ENCODE results near the gene PCNX2. TPM values are rescaled to one million over a fixed set of nuclear protein-coding genes. Genes with fewer than 3 reads are reported as not detected.

Gene PCNX2
- total and polyA plus RNA-seq, 2 donors (not counting 1 experiment from before 2014, with no cell fraction given) = 17.6 to 34.7 TPM

DNA sequence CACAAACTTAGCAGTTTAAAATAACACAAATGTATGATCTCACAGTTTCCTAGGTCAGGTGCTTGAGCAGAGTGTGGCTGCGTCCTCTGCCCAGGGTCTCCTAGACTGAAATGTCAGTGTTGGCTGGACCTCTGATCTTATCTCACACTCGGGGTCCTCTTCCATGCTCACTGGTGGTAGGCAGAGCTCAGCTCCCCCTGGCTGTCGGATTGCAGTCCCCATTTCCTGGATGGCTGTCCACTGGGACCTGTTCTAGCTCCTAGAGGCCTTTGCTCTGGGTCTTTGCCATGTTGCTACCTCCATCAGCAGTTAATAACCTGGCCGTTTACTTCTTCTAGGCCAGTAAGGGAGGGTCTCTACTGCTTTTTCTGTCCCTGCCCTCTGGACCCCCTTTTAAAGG is 107.5 kb downstream of the PCNX2 start:
- no peak for ATAC-seq (ENCODE audit: low read depth)
- H3K4me1 ChIP-seq (ENCODE audit: control insufficient read depth in 2 of 2, insufficient read depth in 2 of 2, low read length in 2 of 2) = no peaks in the 10 kb centered on the region
- 93% methylated on average over 4 of the region's 4 CpGs for WGBS (ENCODE audit: insufficient coverage)
- H3K27me3 Mint-ChIP-seq = no peaks in the 10 kb centered on the region
- no peaks in the 10 kb centered on the region for H3K4me1 Mint-ChIP-seq
- H3K27ac Mint-ChIP-seq = no peak overlapping the region
- H3K9me3 ChIP-seq (ENCODE audit: control extremely low read depth in 1 of 3, control insufficient read depth in 2 of 3, insufficient read depth in 1 of 3, low read length in 2 of 3) = no peaks in the 10 kb centered on the region
- H3K27me3 ChIP-seq (replicated peaks in 1 of 4; ENCODE audit: control extremely low read depth in 1 of 4, control insufficient read depth in 3 of 4, insufficient read depth in 4 of 4, low read length in 3 of 4) = no peaks in the 10 kb centered on the region
- POLR2A ChIA-PET = no interaction called here
- no peaks in the 10 kb centered on the region for H3K79me2 ChIP-seq (ENCODE audit: control insufficient read depth, insufficient read depth, low read length)
- H3K4me2 ChIP-seq (replicated peaks; ENCODE audit: low read depth, low read length, poor library complexity, severe bottlenecking) = no peak overlapping the region
- H3K4me3 ChIP-seq (ENCODE audit: control extremely low read depth in 1 of 5, extremely low read depth in 1 of 5, insufficient read depth in 1 of 5, low read depth in 2 of 5, low read length in 4 of 5) = no peak overlapping the region
- no peak for DNase-seq
- H4K20me1 ChIP-seq (ENCODE audit: control insufficient read depth, insufficient read depth, low read length, poor library complexity, severe bottlenecking) = no peaks in the 10 kb centered on the region
- TF ChIP-seq EZH2 (IDR thresholded peaks at IDR 0.05; ENCODE audit: borderline replicate concordance, insufficient read depth, low read depth, low read length, poor library complexity, severe bottlenecking) (no peak), CTCF (IDR thresholded peaks at IDR 0.05) (no peak)
- no peak overlapping the region for H3K4me3 Mint-ChIP-seq
- intact Hi-C loops (cut with micrococcal nuclease) = no loop called here
- H3K27ac ChIP-seq (ENCODE audit: low read length in 2 of 2) = no peak overlapping the region
- no peaks in the 10 kb centered on the region for H3K9me3 Mint-ChIP-seq (ENCODE audit: insufficient read depth)
- H3K36me3 ChIP-seq (replicated peaks in 1 of 2; ENCODE audit: control extremely low read depth in 1 of 2, control insufficient read depth in 1 of 2, extremely low read depth in 1 of 2, insufficient read depth in 2 of 2, low read length in 1 of 2) = no peaks in the 10 kb centered on the region
- CTCF ChIA-PET = no interaction called here
- H2AFZ ChIP-seq (ENCODE audit: insufficient read depth, low read depth, low read length, poor library complexity, severe bottlenecking) = no peak overlapping the region
- H3K9ac ChIP-seq (ENCODE audit: low read length) = no peak overlapping the region

GRCh38 chr1:233183226-233184020 is 112.1 kb downstream of the PCNX2 start:
- Histone ChIP-seq H4K20me1 (ENCODE audit: control insufficient read depth, insufficient read depth, low read length, poor library complexity, severe bottlenecking) (no peaks in the 10 kb centered on the region), H3K79me2 (ENCODE audit: control insufficient read depth, insufficient read depth, low read length) (no peaks in the 10 kb centered on the region), H3K9me3 (ENCODE audit: control extremely low read depth in 1 of 3, control insufficient read depth in 2 of 3, insufficient read depth in 1 of 3, low read length in 2 of 3) (no peaks in the 10 kb centered on the region), H3K27me3 (replicated peaks in 1 of 4; ENCODE audit: control extremely low read depth in 1 of 4, control insufficient read depth in 3 of 4, insufficient read depth in 4 of 4, low read length in 3 of 4) (no peaks in the 10 kb centered on the region), H3K27ac (ENCODE audit: low read length in 2 of 2) (no peak overlapping the region), H3K9ac (ENCODE audit: low read length) (no peak overlapping the region), H3K4me1 (ENCODE audit: control insufficient read depth in 2 of 2, insufficient read depth in 2 of 2, low read length in 2 of 2) (peaks cover 0 to 10% of the 10 kb centered on the region in 2 donors), H3K4me2 (replicated peaks; ENCODE audit: low read depth, low read length, poor library complexity, severe bottlenecking) (no peak overlapping the region), H3K4me3 (ENCODE audit: control extremely low read depth in 1 of 5, extremely low read depth in 1 of 5, insufficient read depth in 1 of 5, low read depth in 2 of 5, low read length in 4 of 5) (no peak overlapping the region), H3K36me3 (replicated peaks in 1 of 2; ENCODE audit: control extremely low read depth in 1 of 2, control insufficient read depth in 1 of 2, extremely low read depth in 1 of 2, insufficient read depth in 2 of 2, low read length in 1 of 2) (peaks cover 0 to 4% of the 10 kb centered on the region in 2 experiments), H2AFZ (ENCODE audit: insufficient read depth, low read depth, low read length, poor library complexity, severe bottlenecking) (no peak overlapping the region)
- Mint-ChIP-seq H3K9me3 (ENCODE audit: insufficient read depth) (no peaks in the 10 kb centered on the region), H3K4me3 (no peak overlapping the region), H3K27ac (no peak overlapping the region), H3K27me3 (no peaks in the 10 kb centered on the region), H3K4me1 (peaks cover 15% of the 10 kb centered on the region)
- DNase-seq (no peak), ATAC-seq (ENCODE audit: low read depth) (no peak)
- CTCF ChIA-PET = interaction anchor here (0.7 to 0.8 kb wide), 2 partner anchors 29 to 1127 kb away, joined by 3 read pairs; no protein-coding TSS in a partner anchor
- 89% methylated on average over 3 of the region's 8 CpGs for WGBS (ENCODE audit: insufficient coverage)
- POLR2A ChIA-PET = no interaction called here
- intact Hi-C loops (cut with micrococcal nuclease) = no loop called here
- no peak for TF ChIP-seq CTCF (IDR thresholded peaks at IDR 0.05)
- TF ChIP-seq EZH2 (IDR thresholded peaks at IDR 0.05; ENCODE audit: borderline replicate concordance, insufficient read depth, low read depth, low read length, poor library complexity, severe bottlenecking) = no peak

Data from B cell (primary cell).